Hepatocyte (in vitro differentiated cells): ENCODE data around the gene GCLC. TPM values are rescaled to one million over a fixed set of nuclear protein-coding genes. Genes with fewer than 3 reads are reported as not detected.

ENCODE experiments used
- DNase-seq: peaks from one replicate; pipeline ENCODE4 v3.0.0-alpha.2; 2016; ENCODE audit warnings: low spot score
- H2AFZ ChIP-seq: fragments of 200-600 bp; sonication (generic); 2 replicates; pipeline ENCODE4 v1.6.0; 2016; ENCODE audit warnings: antibody characterized with exemption, mild to moderate bottlenecking
- H3K27ac ChIP-seq: fragments of 200-600 bp; sonication (generic); 2 replicates; pipeline ENCODE4 v1.5.1; 2016; ENCODE audit warnings: mild to moderate bottlenecking
- H3K27me3 ChIP-seq: fragments of 200-600 bp; sonication (generic); 2 replicates; pipeline ENCODE4 v1.6.1; 2016
- H3K36me3 ChIP-seq: fragments of 200-600 bp; sonication (generic); replicated peaks from 2 replicates; pipeline ENCODE4 v1.5.1; 2016; ENCODE audit warnings: low read depth; ENCODE audit not compliant: insufficient read depth
- H3K4me1 ChIP-seq: fragments of 200-600 bp; sonication (generic); 2 replicates; pipeline ENCODE4 v1.5.1; 2016; ENCODE audit warnings: mild to moderate bottlenecking, moderate library complexity; ENCODE audit not compliant: insufficient read depth
- H3K4me2 ChIP-seq: fragments of 200-600 bp; sonication (generic); 2 replicates; pipeline ENCODE4 v1.6.0; 2016
- H3K4me3 ChIP-seq: fragments of 200-600 bp; sonication (generic); 2 replicates; pipeline ENCODE4 v1.5.1; 2016; ENCODE audit warnings: mild to moderate bottlenecking
- H3K79me2 ChIP-seq: fragments of 200-600 bp; sonication (generic); 2 replicates; pipeline ENCODE4 v1.6.0; 2017; ENCODE audit warnings: mild to moderate bottlenecking
- H3K9me2 ChIP-seq: fragments of 200-600 bp; sonication (generic); replicated peaks from 2 replicates; pipeline ENCODE4 v1.6.0; 2017; ENCODE audit warnings: mild to moderate bottlenecking; ENCODE audit not compliant: insufficient read depth
- H3K9me3 ChIP-seq: fragments of 200-600 bp; sonication (generic); 2 replicates; pipeline ENCODE4 v1.5.1; 2016; ENCODE audit warnings: low read depth, mild to moderate bottlenecking
- H4K20me1 ChIP-seq: fragments of 200-600 bp; sonication (generic); 2 replicates; pipeline ENCODE4 v1.6.0; 2016; ENCODE audit warnings: mild to moderate bottlenecking; ENCODE audit not compliant: insufficient read depth, poor library complexity, severe bottlenecking
- EZH2 ChIP-seq: fragments of 200-600 bp; sonication (generic); IDR thresholded peaks from 2 replicates; pipeline ENCODE4 v1.6.1; 2016; ENCODE audit warnings: antibody characterized with exemption, mild to moderate bottlenecking, borderline replicate concordance
- EZH2phosphoT487 ChIP-seq: fragments of 200-600 bp; sonication (generic); IDR thresholded peaks from one replicate; pipeline ENCODE4 v1.6.1; 2018; ENCODE audit warnings: antibody characterized with exemption, mild to moderate bottlenecking, low read depth, moderate library complexity; ENCODE audit not compliant: unreplicated experiment, severe bottlenecking
- WGBS: methylation state at CpG from one replicate; pipeline ENCODE4 v1.1.6; 2016; ENCODE audit warnings: low lambda C conversion rate; ENCODE audit errors: missing lambda C conversion rate; 5-methylcytosine and 5-hydroxymethylcytosine counted together
- polyA plus RNA-seq: library from polyadenylated mRNA; unstranded; fragments of >200 nt; fragmentation: Nextera tagmentation; extraction: Ambion mirVana; gene quantifications from 2 replicates; pipeline ENCODE4 v1.2.1, GENCODE V29; 2016
- total RNA-seq: library from RNA; depleted of rRNA; stranded (reverse); fragments of >200 nt; gene quantifications from 2 replicates; pipeline ENCODE4 v1.2.3, GENCODE V29; 2014
- TF ChIP-seq, protein P1 (sequence below): fragments of 200-600 bp; sonication (generic); IDR thresholded peaks from 2 replicates; pipeline ENCODE4 v1.5.1; 2016; ENCODE audit warnings: antibody characterized with exemption, mild to moderate bottlenecking; ENCODE audit not compliant: poor library complexity

Gene GCLC
- total and polyA plus RNA-seq, 2 experiments from 2014 or later = 21.9 to 52.6 TPM

DNA sequence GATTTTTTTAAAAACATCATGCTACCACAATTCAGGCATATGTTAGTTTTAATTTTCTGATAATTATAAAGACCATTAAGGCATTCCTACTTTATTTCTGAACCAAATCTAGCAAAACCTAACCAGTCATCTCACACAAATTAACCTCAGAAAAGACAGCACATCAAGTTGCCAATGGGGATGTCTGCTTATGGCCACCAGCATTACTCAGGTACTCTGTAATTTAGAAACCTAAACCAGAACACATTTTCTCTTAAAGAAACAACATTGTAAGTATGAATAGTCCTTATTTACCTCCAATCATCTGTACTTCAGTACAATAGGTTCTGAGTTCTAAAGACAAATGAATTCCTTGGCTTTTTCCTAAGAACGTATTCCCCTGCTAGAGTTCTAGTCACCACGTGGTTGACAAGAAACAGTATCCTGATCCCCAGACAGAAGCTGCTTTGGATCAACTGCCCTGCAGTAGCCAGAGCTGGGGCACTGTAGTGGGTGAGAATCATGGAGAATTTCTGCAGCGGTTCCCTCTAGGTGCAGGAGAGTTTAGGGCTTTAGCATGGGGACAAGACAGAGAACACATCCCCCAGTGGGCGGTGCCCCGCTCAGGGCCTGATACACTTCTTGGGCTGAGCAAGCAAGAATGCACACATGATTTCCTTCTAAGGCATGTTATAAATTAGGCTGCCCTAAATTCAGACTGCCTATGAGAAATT is 15.4 kb downstream of the GCLC start:
- Histone ChIP-seq H3K27me3 (no peaks in the 10 kb centered on the region), H3K9me2 (no peaks in the 10 kb centered on the region), H3K4me2 (no peak overlapping the region), H3K79me2 (peaks cover 98% of the 10 kb centered on the region), H3K9me3 (no peaks in the 10 kb centered on the region), H3K4me3 (no peak overlapping the region), H4K20me1 (peaks cover 4% of the 10 kb centered on the region), H3K27ac (no peak overlapping the region), H2AFZ (no peak overlapping the region), H3K4me1 (peaks cover 25% of the 10 kb centered on the region), H3K36me3 (no peaks in the 10 kb centered on the region)
- 67% methylated on average over 5 of the region's 5 CpGs for WGBS
- no peak for TF ChIP-seq EZH2
- TF ChIP-seq, protein P1, sequence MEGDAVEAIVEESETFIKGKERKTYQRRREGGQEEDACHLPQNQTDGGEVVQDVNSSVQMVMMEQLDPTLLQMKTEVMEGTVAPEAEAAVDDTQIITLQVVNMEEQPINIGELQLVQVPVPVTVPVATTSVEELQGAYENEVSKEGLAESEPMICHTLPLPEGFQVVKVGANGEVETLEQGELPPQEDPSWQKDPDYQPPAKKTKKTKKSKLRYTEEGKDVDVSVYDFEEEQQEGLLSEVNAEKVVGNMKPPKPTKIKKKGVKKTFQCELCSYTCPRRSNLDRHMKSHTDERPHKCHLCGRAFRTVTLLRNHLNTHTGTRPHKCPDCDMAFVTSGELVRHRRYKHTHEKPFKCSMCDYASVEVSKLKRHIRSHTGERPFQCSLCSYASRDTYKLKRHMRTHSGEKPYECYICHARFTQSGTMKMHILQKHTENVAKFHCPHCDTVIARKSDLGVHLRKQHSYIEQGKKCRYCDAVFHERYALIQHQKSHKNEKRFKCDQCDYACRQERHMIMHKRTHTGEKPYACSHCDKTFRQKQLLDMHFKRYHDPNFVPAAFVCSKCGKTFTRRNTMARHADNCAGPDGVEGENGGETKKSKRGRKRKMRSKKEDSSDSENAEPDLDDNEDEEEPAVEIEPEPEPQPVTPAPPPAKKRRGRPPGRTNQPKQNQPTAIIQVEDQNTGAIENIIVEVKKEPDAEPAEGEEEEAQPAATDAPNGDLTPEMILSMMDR = no peak
- no peak for TF ChIP-seq EZH2phosphoT487
- DNase-seq = no peak

DNA sequence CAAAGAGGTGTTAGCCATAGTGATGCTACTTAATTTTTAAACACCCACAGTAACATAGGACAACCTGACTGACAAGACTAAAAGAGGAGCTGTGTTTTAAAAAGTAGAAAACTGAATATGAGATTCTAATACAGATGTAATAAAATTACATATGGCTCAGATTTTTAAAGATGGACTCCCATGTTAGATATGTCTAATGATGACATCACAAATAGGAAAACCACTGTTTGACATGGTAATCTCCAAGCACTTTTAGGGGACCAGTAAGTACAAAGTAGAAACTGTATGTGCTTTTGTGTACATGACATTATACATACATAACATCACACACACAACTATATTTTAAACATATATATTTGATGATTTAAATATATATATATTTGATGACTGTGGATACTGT is 16.8 kb downstream of the GCLC start:
- H3K4me3 ChIP-seq = no peak overlapping the region
- H3K4me2 ChIP-seq = no peak overlapping the region
- peaks cover 96% of the 10 kb centered on the region for H3K79me2 ChIP-seq
- H3K27me3 ChIP-seq = no peaks in the 10 kb centered on the region
- DNase-seq = no peak
- peaks cover 38% of the 10 kb centered on the region for H3K4me1 ChIP-seq
- H4K20me1 ChIP-seq = peaks cover 4% of the 10 kb centered on the region
- no peaks in the 10 kb centered on the region for H3K9me2 ChIP-seq
- no peaks in the 10 kb centered on the region for H3K36me3 ChIP-seq
- no peak overlapping the region for H2AFZ ChIP-seq
- TF ChIP-seq, protein P1 = no peak
- TF ChIP-seq EZH2phosphoT487 = no peak
- H3K27ac ChIP-seq = no peak overlapping the region
- no peaks in the 10 kb centered on the region for H3K9me3 ChIP-seq

DNA sequence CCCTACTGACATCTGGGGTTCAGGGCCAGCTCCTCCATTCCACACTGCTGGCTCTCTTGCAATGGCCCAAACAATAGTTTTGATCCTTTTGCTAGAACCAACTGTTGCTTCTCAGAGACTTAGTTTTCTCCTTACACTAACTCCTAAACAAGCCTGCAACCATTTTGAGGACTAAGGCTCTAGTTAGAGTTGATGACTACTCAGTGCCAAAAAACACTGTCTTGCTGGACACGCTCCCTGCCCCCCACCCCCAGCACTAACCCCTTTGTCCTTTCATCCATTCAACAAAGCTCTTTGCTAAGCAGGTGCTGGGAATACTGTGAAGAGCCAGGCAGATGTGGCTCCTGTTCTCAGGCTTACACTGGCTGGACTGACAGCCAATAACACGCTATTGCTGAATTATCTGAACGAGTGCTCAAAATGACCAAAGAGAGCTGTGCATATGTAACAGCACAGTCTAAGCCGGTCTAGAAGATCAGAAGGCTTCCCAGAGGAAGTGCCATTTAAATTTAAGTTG is 17.6 kb downstream of the GCLC start:
- Histone ChIP-seq H4K20me1 (peaks cover 4% of the 10 kb centered on the region), H3K27me3 (no peaks in the 10 kb centered on the region), H3K4me1 (peaks cover 31% of the 10 kb centered on the region), H3K4me3 (no peak overlapping the region), H3K79me2 (peaks cover 96% of the 10 kb centered on the region), H3K9me3 (no peaks in the 10 kb centered on the region), H2AFZ (no peak overlapping the region), H3K4me2 (no peak overlapping the region), H3K36me3 (no peaks in the 10 kb centered on the region), H3K9me2 (no peaks in the 10 kb centered on the region), H3K27ac (no peak overlapping the region)
- DNase-seq = no peak
- WGBS = 83% methylated on average over 4 of the region's 4 CpGs
- TF ChIP-seq, protein P1 = no peak
- TF ChIP-seq EZH2 (no peak), EZH2phosphoT487 (no peak)
